ENCODE results near the gene BICDL1. TPM values are rescaled to one million over a fixed set of nuclear protein-coding genes. Genes with fewer than 3 reads are reported as not detected.

BICDL1 gene
- total RNA-seq, 1 donor from 2014 or later, result 56.4 TPM

- Mint-ChIP-seq H3K27me3 (ENCODE audit: unreplicated experiment) (peaks cover 2% of the 10 kb centered on the region), H3K4me3 (ENCODE audit: unreplicated experiment) (no peak overlapping the region), H3K9me3 (ENCODE audit: unreplicated experiment) (no peaks in the 10 kb centered on the region), H3K27ac (ENCODE audit: unreplicated experiment) (no peak overlapping the region), H3K36me3 (ENCODE audit: unreplicated experiment) (no peaks in the 10 kb centered on the region), H3K4me1 (ENCODE audit: low read depth, unreplicated experiment) (peaks cover 6% of the 10 kb centered on the region)
- no peak for DNase-seq
- no peak for TF ChIP-seq CTCF (IDR thresholded peaks at IDR 0.05; ENCODE audit: partially characterized antibody, unreplicated experiment)
Measured at GRCh38 chr12:119996417-119996816, 7.4 kb downstream of the BICDL1 start.

GRCh38 chr12:119998471-119999245, 9.6 kb downstream of the BICDL1 start:
- Mint-ChIP-seq H3K4me1 (ENCODE audit: low read depth, unreplicated experiment) (peaks cover 6% of the 10 kb centered on the region), H3K9me3 (ENCODE audit: unreplicated experiment) (no peaks in the 10 kb centered on the region), H3K27me3 (ENCODE audit: unreplicated experiment) (peaks cover 2% of the 10 kb centered on the region), H3K27ac (ENCODE audit: unreplicated experiment) (no peak overlapping the region), H3K4me3 (ENCODE audit: unreplicated experiment) (no peak overlapping the region), H3K36me3 (ENCODE audit: unreplicated experiment) (no peaks in the 10 kb centered on the region)
- TF ChIP-seq CTCF (IDR thresholded peaks at IDR 0.05; ENCODE audit: partially characterized antibody, unreplicated experiment), result no peak
- DNase-seq, result no peak

DNA sequence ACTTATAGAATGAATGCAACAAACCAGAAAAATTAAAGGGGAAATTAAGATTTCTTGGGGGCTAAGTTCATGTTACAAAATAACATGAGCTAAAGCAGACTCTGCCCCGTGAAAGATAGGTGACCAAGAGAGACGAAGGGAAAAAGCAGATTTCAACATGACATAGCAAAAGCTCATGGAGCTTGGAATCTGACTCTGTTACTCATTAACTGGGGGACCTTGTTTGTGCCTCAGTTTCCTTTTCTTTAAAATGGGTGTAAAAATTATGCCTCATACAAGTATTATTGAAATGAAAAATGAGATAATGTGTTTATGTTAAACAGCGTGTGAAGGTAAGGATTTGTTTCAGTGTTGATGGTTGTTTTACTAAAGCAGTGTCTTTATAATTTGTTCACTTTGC, 11.5 kb downstream of the BICDL1 start:
- Mint-ChIP-seq H3K4me1 (ENCODE audit: low read depth, unreplicated experiment) (peaks cover 3% of the 10 kb centered on the region), H3K27ac (ENCODE audit: unreplicated experiment) (no peak overlapping the region), H3K27me3 (ENCODE audit: unreplicated experiment) (peaks cover 2% of the 10 kb centered on the region), H3K36me3 (ENCODE audit: unreplicated experiment) (no peaks in the 10 kb centered on the region), H3K9me3 (ENCODE audit: unreplicated experiment) (no peaks in the 10 kb centered on the region), H3K4me3 (ENCODE audit: unreplicated experiment) (no peak overlapping the region)
- no peak for TF ChIP-seq CTCF (IDR thresholded peaks at IDR 0.05; ENCODE audit: partially characterized antibody, unreplicated experiment)
- DNase-seq, result no peak

DNA sequence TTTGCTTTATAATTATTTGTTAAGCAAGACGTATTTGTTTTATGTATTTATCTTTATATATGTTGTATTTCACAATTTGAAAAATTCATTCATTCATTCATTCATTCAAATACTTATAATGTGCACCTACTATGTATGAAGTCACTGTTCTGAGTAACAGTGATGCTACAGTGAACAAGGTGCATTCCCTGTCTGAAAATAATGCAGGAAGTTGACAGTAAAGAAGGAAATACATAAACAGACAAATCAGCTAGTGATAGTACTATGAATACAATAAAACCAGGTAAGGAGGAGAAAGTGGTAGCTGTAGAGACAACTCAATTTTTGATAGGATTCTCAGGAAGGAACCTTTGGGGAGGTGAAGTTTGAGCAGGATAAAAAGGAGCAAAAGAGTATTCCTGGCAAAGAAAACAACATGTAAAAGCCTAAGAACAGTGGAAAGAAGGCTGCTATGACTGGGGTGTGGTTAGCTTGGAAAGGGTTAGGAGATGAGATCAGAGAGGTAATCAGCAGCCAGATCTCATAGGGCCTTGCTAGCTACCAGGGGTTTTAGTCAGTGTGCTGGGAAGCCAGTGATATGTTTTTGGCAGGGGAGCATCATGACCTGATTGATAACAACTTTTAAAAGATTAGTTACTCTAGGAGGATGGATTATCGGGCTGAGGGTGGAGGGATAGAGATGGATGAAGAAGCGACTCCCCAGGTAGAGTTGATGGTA, 17.4 kb downstream of the BICDL1 start:
- Mint-ChIP-seq H3K36me3 (ENCODE audit: unreplicated experiment) (no peaks in the 10 kb centered on the region), H3K27ac (ENCODE audit: unreplicated experiment) (no peak overlapping the region), H3K4me1 (ENCODE audit: low read depth, unreplicated experiment) (no peaks in the 10 kb centered on the region), H3K27me3 (ENCODE audit: unreplicated experiment) (no peaks in the 10 kb centered on the region), H3K9me3 (ENCODE audit: unreplicated experiment) (no peaks in the 10 kb centered on the region), H3K4me3 (ENCODE audit: unreplicated experiment) (no peak overlapping the region)
- no peak for DNase-seq
- no peak for TF ChIP-seq CTCF (IDR thresholded peaks at IDR 0.05; ENCODE audit: partially characterized antibody, unreplicated experiment)

DNA sequence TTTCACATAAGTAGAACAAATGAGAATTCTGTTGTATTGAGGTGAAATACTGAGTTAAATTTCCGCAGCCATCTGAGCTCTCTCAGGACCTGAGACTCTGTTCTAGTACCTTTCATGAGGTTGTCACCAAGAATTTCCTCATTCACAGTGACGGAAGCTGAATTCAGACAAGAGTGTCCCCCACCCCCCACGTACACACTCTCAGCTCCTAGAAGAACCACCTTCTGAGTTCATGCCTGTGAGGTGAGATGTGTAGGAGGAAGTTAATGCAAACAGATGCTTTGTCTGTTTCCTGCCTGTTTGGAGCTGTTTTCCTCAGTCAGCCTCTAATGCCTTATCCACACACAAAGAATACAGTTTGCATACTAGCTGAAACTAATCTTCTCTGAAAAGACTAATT, 18.2 kb downstream of the BICDL1 start:
- Mint-ChIP-seq H3K27ac (ENCODE audit: unreplicated experiment) (no peak overlapping the region), H3K36me3 (ENCODE audit: unreplicated experiment) (no peaks in the 10 kb centered on the region), H3K4me1 (ENCODE audit: low read depth, unreplicated experiment) (peaks cover 1% of the 10 kb centered on the region), H3K4me3 (ENCODE audit: unreplicated experiment) (no peak overlapping the region), H3K27me3 (ENCODE audit: unreplicated experiment) (no peaks in the 10 kb centered on the region), H3K9me3 (ENCODE audit: unreplicated experiment) (peaks cover under 1% of the 10 kb centered on the region)
- no peak for TF ChIP-seq CTCF (IDR thresholded peaks at IDR 0.05; ENCODE audit: partially characterized antibody, unreplicated experiment)
- no peak for DNase-seq

All from glutamatergic neuron (in vitro differentiated cells).